K562 (cell line): ENCODE measurements around the gene IRF1. TPM values are rescaled to one million over a fixed set of nuclear protein-coding genes. Genes with fewer than 3 reads are reported as not detected.
A peak's percentile ranks its signal among the peaks of the same experiment; 100 is the strongest.

Experiments
- HMG20A ChIP-seq: fragments of 450-650 bp; formaldehyde crosslinking; conservative IDR thresholded peaks from 2 replicates; pipeline ENCODE4 v1.4.0; 2020; ENCODE audit warnings: mild to moderate bottlenecking, mixed read lengths
- KLF1 ChIP-seq: fragments of 450-650 bp; IDR thresholded peaks from 2 replicates; pipeline ENCODE4 v1.6.1; 2016; ENCODE audit warnings: missing genetic modification characterization, missing compliant biosample characterization
- NR1H2 ChIP-seq: sonication (generic); formaldehyde crosslinking; IDR thresholded peaks from 2 replicates; pipeline ENCODE4 v1.4.0; 2020; ENCODE audit warnings: mild to moderate bottlenecking, missing genetic modification reagents
- POLR2AphosphoS5 ChIP-seq: IDR thresholded peaks from 2 replicates; pipeline ENCODE4 v1.6.1; 2011; ENCODE audit warnings: mild to moderate bottlenecking, low read depth, low read length, moderate library complexity; ENCODE audit not compliant: control insufficient read depth, insufficient read depth
- RCOR1 ChIP-seq, 2 experiments: IDR thresholded peaks; 2 replicates each; pipeline ENCODE4 v1.6.1; 2012; ENCODE audit warnings: low read depth in 2 of 2, low read length in 2 of 2, borderline replicate concordance in 1 of 2, improper control_type of control experiment in 1 of 2
- SIN3B ChIP-seq: fragments of 450-650 bp; IDR thresholded peaks from 2 replicates; pipeline ENCODE4 v1.6.1; 2017; ENCODE audit warnings: low read depth, mild to moderate bottlenecking, moderate library complexity
- TAF1 ChIP-seq: IDR thresholded peaks from 2 replicates; pipeline ENCODE4 v1.6.1; 2011; ENCODE audit warnings: mild to moderate bottlenecking, low read length, moderate library complexity; ENCODE audit not compliant: insufficient read depth, control insufficient read depth, severe bottlenecking; ENCODE audit errors: extremely low read depth
- XRCC5 ChIP-seq: fragments of 200-400 bp; formaldehyde crosslinking; IDR thresholded peaks from 2 replicates; pipeline ENCODE4 v1.6.1; 2017; ENCODE audit warnings: low read depth, mild to moderate bottlenecking, low read length
- ZNF253 ChIP-seq: fragments of 250-450 bp; sonication (Bioruptor Pico); conservative IDR thresholded peaks from 2 replicates; pipeline ENCODE4 v1.6.1; 2021; ENCODE audit warnings: mild to moderate bottlenecking
- polyA plus RNA-seq, 8 experiments: library from polyadenylated mRNA; depleted of rRNA in 4 of 8; stranded (reverse) in 5 of 8; unstranded in 3 of 8; fragments of >200 nt; fragmentation: Nextera tagmentation in 2 of 8; fragmentation: Illumina TruSeq in 1 of 8; extraction: Ambion mirVana in 2 of 8; extraction: Trizol in 1 of 8; gene quantifications; 2 replicates each; pipeline versions ENCODE4 v1.2.1 to v1.2.3, GENCODE V29; 2011 to 2014; ENCODE audit warnings: inconsistent platforms in 1 of 8, missing spikeins in 1 of 8
- total RNA-seq, 7 experiments: library from RNA; depleted of rRNA in 6 of 7; stranded (reverse); fragments of >200 nt in 6 of 7; fragmentation: Illumina TruSeq in 2 of 7; extraction: Trizol in 2 of 7; gene quantifications; 2 replicates each; pipeline versions ENCODE4 v1.2.1 to v1.2.3, GENCODE V29; 2011 to 2021; ENCODE audit warnings: low replicate concordance in 1 of 7
- TF ChIP-seq, protein P1 (sequence below): sonication (generic); formaldehyde crosslinking; IDR thresholded peaks from 2 replicates; pipeline ENCODE4 v1.8.0; 2022; ENCODE audit warnings: mild to moderate bottlenecking, low read depth, missing genetic modification reagents
- TF ChIP-seq, protein P2 (sequence below), 2 experiments: fragments of 450-650 bp; formaldehyde crosslinking in 1 of 2; IDR thresholded peaks; 2 replicates each; pipeline versions ENCODE4 v1.4.0 to v1.6.1; 2014 to 2020; ENCODE audit warnings: mild to moderate bottlenecking in 2 of 2, borderline replicate concordance in 1 of 2, low read depth in 1 of 2
- TF ChIP-seq, protein P3 (sequence below): fragments of 450-650 bp; conservative IDR thresholded peaks from 2 replicates; pipeline ENCODE4 v1.6.1; 2016; ENCODE audit warnings: missing genetic modification characterization, low read depth, mild to moderate bottlenecking, control low read depth, missing compliant biosample characterization
- TF ChIP-seq, protein P4 (sequence below): sonication (generic); formaldehyde crosslinking; IDR thresholded peaks from 2 replicates; pipeline ENCODE4 v1.8.0; 2022; ENCODE audit warnings: mild to moderate bottlenecking, missing genetic modification reagents

IRF1 gene
- total and polyA plus RNA-seq, 9 of the 15 experiments (the other 6 are each of a cell fraction or from before 2014, with no cell fraction given): 1.1 to 12.3 (median 5.9) TPM

DNA sequence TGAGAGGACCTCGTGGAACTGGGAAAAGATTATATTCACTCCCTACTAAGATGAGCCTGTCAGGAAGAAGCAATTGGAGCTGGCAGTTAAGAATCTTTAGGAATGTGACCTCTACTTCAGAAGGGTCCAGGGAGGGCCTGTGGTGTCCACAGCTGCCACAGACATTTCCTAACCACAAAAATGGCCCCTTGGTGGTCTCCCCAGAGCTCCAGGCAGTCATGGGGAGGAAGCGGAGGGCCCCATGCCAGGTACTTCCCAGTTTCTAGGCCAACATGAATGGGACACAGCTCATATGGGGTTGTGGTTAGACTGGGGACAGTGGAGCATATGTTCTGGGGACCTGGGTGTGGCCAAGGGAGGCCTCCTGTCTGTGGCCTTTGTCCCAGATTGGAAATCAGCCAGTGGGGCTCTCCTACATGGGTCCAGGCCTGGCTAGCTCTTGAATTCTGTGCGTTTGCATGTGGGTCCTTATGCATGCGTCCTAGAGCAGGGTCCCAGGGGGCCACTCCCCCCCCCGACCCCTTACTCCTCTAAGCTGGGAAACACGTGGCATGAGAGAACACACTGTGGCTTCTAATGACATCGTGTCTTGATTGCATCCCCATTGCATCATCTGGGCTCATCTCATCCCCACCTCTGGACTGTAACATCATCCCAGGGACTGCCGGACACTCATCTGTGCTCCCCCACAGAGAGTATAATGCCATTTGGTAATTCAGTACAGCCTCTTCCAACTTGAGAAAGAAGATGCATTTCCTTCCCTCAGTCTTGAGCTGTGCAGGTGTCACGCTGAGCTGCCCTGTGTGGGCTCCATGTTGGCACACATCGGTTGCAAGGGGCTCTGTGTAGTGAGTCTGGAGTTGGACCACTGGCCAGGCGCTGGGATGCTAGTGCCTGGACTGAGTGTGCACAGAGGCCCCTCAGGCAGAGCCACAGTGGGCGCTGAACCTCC, 31.3 kb downstream of the IRF1 start (continued):
- TF ChIP-seq RCOR1 (IDR thresholded peaks at IDR 0.05; ENCODE audit: borderline replicate concordance in 1 of 2, low read depth in 2 of 2, low read length in 2 of 2) (peak in 1 of 2 experiments; percentile 89; a peak in 2 of 4 replicates), TAF1 (no peak), POLR2AphosphoS5 (no peak), SIN3B (no peak), KLF1 (peak; percentile 82), XRCC5 (no peak), ZNF253 (CRISPR knock-in tag) (no peak), HMG20A (CRISPR knock-in tag) (no peak), NR1H2 (CRISPR knock-in tag) (no peak)
- TF ChIP-seq, protein P1, sequence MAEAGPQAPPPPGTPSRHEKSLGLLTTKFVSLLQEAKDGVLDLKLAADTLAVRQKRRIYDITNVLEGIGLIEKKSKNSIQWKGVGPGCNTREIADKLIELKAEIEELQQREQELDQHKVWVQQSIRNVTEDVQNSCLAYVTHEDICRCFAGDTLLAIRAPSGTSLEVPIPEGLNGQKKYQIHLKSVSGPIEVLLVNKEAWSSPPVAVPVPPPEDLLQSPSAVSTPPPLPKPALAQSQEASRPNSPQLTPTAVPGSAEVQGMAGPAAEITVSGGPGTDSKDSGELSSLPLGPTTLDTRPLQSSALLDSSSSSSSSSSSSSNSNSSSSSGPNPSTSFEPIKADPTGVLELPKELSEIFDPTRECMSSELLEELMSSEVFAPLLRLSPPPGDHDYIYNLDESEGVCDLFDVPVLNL (CRISPR knock-in tag): no peak
- TF ChIP-seq, protein P2, sequence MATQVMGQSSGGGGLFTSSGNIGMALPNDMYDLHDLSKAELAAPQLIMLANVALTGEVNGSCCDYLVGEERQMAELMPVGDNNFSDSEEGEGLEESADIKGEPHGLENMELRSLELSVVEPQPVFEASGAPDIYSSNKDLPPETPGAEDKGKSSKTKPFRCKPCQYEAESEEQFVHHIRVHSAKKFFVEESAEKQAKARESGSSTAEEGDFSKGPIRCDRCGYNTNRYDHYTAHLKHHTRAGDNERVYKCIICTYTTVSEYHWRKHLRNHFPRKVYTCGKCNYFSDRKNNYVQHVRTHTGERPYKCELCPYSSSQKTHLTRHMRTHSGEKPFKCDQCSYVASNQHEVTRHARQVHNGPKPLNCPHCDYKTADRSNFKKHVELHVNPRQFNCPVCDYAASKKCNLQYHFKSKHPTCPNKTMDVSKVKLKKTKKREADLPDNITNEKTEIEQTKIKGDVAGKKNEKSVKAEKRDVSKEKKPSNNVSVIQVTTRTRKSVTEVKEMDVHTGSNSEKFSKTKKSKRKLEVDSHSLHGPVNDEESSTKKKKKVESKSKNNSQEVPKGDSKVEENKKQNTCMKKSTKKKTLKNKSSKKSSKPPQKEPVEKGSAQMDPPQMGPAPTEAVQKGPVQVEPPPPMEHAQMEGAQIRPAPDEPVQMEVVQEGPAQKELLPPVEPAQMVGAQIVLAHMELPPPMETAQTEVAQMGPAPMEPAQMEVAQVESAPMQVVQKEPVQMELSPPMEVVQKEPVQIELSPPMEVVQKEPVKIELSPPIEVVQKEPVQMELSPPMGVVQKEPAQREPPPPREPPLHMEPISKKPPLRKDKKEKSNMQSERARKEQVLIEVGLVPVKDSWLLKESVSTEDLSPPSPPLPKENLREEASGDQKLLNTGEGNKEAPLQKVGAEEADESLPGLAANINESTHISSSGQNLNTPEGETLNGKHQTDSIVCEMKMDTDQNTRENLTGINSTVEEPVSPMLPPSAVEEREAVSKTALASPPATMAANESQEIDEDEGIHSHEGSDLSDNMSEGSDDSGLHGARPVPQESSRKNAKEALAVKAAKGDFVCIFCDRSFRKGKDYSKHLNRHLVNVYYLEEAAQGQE (IDR thresholded peaks at IDR 0.05; ENCODE audit: borderline replicate concordance): no peak
- TF ChIP-seq, protein P2 (CRISPR knock-in tag; IDR thresholded peaks at IDR 0.05; ENCODE audit: low read depth): peak; percentile 54
- TF ChIP-seq, protein P3, sequence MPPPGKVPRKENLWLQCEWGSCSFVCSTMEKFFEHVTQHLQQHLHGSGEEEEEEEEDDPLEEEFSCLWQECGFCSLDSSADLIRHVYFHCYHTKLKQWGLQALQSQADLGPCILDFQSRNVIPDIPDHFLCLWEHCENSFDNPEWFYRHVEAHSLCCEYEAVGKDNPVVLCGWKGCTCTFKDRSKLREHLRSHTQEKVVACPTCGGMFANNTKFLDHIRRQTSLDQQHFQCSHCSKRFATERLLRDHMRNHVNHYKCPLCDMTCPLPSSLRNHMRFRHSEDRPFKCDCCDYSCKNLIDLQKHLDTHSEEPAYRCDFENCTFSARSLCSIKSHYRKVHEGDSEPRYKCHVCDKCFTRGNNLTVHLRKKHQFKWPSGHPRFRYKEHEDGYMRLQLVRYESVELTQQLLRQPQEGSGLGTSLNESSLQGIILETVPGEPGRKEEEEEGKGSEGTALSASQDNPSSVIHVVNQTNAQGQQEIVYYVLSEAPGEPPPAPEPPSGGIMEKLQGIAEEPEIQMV: peak; percentile 82
- TF ChIP-seq, protein P4, sequence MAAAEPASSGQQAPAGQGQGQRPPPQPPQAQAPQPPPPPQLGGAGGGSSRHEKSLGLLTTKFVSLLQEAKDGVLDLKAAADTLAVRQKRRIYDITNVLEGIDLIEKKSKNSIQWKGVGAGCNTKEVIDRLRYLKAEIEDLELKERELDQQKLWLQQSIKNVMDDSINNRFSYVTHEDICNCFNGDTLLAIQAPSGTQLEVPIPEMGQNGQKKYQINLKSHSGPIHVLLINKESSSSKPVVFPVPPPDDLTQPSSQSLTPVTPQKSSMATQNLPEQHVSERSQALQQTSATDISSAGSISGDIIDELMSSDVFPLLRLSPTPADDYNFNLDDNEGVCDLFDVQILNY: no peak
